GM12801 (cell line): ENCODE data around the gene BEND7.

ENCODE experiments used
- TF ChIP-seq, protein P1 (sequence below): IDR thresholded peaks from one replicate; pipeline ENCODE4 v1.5.1; 2011; ENCODE audit warnings: control low read depth; ENCODE audit not compliant: insufficient read length; ENCODE audit errors: extremely low read depth

The BEND7 gene

DNA sequence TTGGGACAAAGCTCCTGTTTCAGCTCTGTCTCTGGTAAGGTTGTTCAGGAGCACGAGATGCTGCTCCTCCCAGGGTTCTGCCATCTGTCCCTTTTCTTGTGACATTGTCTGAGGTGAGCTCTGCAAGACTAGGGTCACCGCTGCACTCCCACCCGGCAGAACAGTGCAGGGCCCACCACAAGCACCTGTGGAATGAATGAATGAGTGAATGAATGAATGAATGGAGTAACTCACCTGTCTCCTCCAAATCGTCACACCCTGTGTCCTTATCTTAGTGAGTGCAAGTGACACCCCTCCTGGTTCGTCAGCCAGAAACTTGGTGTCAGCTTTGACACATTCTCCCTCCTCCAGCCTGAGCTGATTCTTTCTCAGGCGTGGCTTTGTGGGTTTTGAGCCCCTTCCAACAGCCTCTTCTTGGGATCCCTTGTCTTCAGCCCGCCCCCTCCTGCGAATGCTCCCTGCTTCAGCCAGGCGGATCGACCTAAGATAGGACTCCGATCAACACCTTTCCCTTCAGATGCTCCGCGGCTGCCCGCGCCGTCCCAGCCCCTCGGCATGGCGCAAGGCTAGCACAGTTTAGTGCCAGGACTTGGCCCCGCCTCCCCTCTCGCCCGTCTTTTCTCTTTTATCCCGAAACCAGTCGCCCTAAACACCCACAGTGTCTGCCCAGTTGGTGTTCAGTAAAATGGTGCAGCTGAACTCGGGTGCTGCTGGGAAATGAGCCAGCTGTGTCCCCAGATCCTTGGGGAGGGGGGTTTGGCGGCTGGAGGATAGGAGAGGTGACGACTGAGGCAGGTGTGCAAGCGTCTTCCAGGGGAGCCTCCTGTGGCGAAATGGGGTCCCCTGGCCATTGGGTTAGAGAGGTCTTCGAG lies 89.3 kb downstream of the BEND7 start:
- TF ChIP-seq, protein P1, sequence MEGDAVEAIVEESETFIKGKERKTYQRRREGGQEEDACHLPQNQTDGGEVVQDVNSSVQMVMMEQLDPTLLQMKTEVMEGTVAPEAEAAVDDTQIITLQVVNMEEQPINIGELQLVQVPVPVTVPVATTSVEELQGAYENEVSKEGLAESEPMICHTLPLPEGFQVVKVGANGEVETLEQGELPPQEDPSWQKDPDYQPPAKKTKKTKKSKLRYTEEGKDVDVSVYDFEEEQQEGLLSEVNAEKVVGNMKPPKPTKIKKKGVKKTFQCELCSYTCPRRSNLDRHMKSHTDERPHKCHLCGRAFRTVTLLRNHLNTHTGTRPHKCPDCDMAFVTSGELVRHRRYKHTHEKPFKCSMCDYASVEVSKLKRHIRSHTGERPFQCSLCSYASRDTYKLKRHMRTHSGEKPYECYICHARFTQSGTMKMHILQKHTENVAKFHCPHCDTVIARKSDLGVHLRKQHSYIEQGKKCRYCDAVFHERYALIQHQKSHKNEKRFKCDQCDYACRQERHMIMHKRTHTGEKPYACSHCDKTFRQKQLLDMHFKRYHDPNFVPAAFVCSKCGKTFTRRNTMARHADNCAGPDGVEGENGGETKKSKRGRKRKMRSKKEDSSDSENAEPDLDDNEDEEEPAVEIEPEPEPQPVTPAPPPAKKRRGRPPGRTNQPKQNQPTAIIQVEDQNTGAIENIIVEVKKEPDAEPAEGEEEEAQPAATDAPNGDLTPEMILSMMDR = no peak

DNA sequence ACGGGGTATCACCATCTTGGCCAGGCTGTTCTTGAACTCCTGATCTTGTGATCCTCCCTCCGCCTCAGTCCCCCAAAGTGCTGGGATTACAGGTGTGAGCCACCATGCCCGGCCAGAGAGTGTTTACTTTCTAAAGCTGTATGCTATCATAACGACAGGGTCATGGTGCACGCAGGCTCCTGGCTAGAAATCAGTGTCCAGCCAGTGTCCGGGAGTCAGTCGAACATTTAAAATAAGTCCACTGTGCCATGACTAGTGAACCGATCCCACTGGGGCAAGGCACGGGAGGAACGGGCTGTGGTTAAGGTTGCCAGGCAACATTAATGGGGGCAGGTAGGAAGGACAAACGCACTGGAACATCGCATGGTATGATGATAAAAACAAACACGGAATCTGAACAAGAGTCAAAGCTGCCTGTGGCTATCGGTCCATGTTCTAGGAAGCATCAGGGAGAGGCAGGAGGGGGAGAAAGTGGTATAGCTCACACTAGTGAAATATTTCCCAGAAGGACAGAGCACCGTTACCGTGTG lies 91.7 kb downstream of the BEND7 start:
- TF ChIP-seq, protein P1 = no peak

DNA sequence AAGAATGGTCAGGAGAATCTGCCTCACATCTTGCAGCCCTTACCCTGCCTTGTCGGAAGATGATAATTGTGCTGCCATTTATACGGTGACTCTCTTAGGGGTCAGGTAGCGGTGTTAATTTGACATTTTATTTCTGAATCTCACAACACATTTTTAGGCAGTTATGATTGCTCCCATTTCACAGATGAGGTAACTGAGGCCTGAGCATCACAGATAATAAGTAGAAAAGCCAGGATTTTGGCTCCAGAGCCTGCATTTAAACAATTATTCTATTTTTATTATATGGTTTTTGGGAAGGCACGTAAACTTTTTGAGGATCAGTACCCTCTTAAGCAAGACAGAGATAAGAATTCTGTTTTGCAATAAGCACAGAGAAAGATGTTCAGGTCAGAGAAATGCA lies 103.4 kb downstream of the BEND7 start:
- TF ChIP-seq, protein P1 = no peak

GRCh38 chr10:13422800-13423199 lies 106.0 kb downstream of the BEND7 start:
- TF ChIP-seq, protein P1 = no peak

GRCh38 chr10:13421382-13421917 lies 107.4 kb downstream of the BEND7 start:
- TF ChIP-seq, protein P1 = no peak

DNA sequence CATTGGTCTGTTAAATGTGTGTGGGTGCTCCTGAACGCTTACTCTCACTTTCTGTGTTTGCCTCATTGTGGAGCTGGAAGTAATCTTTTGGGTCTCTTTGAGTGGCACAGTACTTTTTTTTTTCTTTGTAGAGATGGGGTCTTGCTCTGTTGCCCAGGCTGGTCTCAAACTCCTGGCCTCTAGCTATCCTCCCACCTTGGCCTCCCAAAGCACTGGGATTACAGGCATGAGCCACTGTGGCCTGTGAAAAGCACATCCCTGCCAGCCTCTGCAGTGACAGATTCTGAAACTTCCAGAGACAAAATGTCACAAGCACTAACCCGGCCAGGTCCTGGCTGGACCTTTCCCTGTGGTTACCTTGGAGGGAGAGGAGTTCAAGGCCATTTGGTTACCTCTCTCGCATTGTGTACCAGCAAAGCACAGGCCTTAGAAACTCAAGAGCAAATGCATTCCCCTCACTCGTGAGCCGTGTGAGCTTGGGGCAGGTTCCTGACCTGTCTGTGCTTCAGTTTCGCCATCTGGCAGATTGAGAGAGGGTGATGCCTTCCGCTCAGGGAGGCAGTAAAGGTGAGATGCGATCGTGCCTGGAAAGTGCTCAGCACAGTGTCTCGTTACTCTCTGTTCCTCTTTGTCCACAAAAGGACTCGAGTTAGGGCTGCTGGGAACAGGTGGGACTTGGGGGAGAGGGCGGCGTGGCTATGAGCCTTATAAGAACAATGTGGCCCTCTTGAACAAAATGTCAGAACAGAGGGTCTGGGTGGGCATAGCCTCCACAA lies 108.1 kb downstream of the BEND7 start:
- TF ChIP-seq, protein P1 = no peak
